Vagina (tissue), 2 donors: ENCODE measurements around the gene LRFN4. TPM values are rescaled to one million over a fixed set of nuclear protein-coding genes. Genes with fewer than 3 reads are reported as not detected.

Experiments
- DNase-seq, 2 donors: peaks; one replicate each; pipeline ENCODE4 v3.0.0-alpha.2; 2017; ENCODE audit errors: extremely low spot score in 2 of 2
- H3K27ac ChIP-seq: fragments of 200-600 bp; sonication (generic); one replicate; pipeline ENCODE4 v1.5.1; 2019
- H3K27me3 ChIP-seq: fragments of 200-600 bp; sonication (generic); one replicate; pipeline ENCODE4 v1.5.1; 2019
- H3K36me3 ChIP-seq, 2 donors: fragments of 200-600 bp; sonication (generic); one replicate each; pipeline ENCODE4 v1.5.1; 2017 to 2019
- H3K4me1 ChIP-seq: fragments of 200-600 bp; sonication (generic); one replicate; pipeline ENCODE4 v1.5.1; 2019
- H3K4me3 ChIP-seq, 2 donors: fragments of 200-600 bp; sonication (generic); 1 replicate in 1 of 2; 2 replicates in 1 of 2; pipeline ENCODE4 v1.5.1; 2016 to 2019
- H3K9me3 ChIP-seq: fragments of 200-600 bp; sonication (generic); one replicate; pipeline ENCODE4 v1.5.1; 2019
- POLR2A ChIP-seq, 2 donors: fragments of 450-650 bp; IDR thresholded peaks; one replicate each; pipeline ENCODE4 v1.6.1; 2017; ENCODE audit warnings: antibody characterized with exemption in 2 of 2, mild to moderate bottlenecking in 2 of 2, moderate library complexity in 2 of 2
- POLR2AphosphoS5 ChIP-seq, 2 donors: sonication (generic); formaldehyde crosslinking; IDR thresholded peaks; one replicate each; pipeline ENCODE4 v1.9.0; 2017; ENCODE audit warnings: antibody characterized with exemption in 2 of 2, mild to moderate bottlenecking in 2 of 2, low read depth in 1 of 2; ENCODE audit not compliant: insufficient read depth in 1 of 2
- intact Hi-C: fragments of 100-400 bp; cut with DNase I; formaldehyde crosslinking; loops from one replicate; pipeline ENCODE4 v1.15.1; 2023
- total RNA-seq: library from RNA; depleted of rRNA; stranded (reverse); fragments of >200 nt; gene quantifications from one replicate; pipeline ENCODE4 v1.2.3, GENCODE V29; 2016
- TF ChIP-seq, protein P1 (sequence below), 3 experiments: fragments of 450-650 bp in 2 of 3; fragments of 200-600 bp in 1 of 3; sonication (generic) in 1 of 3; IDR thresholded peaks; one replicate each; pipeline ENCODE4 v1.5.1; 2017 to 2019; ENCODE audit warnings: antibody characterized with exemption in 3 of 3, mild to moderate bottlenecking in 2 of 3, moderate library complexity in 2 of 3

Gene LRFN4
- total RNA-seq, 1 donor from 2014 or later = 8.1 TPM

DNA sequence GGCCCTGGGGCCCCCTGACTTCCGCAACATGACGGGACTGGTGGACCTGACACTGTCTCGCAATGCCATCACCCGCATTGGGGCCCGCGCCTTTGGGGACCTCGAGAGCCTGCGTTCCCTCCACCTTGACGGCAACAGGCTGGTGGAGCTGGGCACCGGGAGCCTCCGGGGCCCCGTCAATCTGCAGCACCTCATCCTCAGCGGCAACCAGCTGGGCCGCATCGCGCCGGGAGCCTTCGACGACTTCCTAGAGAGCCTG lies 992 bp downstream of the LRFN4 start:
- Histone ChIP-seq H3K27ac (no peak overlapping the region), H3K4me3 (peak overlapping the region in 1 of 2 donors; percentile 84)
- intact Hi-C loops = no loop called here

DNA sequence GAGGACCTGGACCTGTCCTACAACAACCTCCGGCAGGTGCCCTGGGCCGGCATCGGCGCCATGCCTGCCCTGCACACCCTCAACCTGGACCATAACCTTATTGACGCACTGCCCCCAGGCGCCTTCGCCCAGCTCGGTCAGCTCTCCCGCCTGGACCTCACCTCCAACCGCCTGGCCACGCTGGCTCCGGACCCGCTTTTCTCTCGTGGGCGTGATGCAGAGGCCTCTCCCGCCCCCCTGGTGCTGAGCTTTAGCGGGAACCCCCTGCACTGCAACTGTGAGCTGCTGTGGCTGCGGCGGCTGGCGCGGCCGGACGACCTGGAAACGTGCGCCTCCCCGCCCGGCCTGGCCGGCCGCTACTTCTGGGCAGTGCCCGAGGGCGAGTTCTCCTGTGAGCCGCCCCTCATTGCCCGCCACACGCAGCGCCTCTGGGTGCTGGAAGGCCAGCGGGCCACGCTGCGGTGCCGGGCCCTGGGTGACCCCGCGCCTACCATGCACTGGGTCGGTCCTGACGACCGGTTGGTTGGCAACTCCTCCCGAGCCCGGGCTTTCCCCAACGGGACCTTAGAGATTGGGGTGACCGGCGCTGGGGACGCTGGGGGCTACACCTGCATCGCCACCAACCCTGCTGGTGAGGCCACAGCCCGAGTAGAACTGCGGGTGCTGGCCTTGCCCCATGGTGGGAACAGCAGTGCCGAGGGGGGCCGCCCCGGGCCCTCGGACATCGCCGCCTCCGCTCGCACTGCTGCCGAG lies 1.5 kb downstream of the LRFN4 start:
- H3K36me3 ChIP-seq = no peaks in the 10 kb centered on the region
- H3K27me3 ChIP-seq = no peaks in the 10 kb centered on the region
- no peak for DNase-seq
- no peaks in the 10 kb centered on the region for H3K9me3 ChIP-seq
- H3K4me1 ChIP-seq = peaks cover 17% of the 10 kb centered on the region
- intact Hi-C loops = no loop called here
- no peak overlapping the region for H3K4me3 ChIP-seq
- TF ChIP-seq POLR2A (IDR thresholded peaks at IDR 0.05) (no peak), POLR2AphosphoS5 (IDR thresholded peaks at IDR 0.05; ENCODE audit: insufficient read depth in 1 of 2, low read depth in 1 of 2) (no peak)
- TF ChIP-seq, protein P1, sequence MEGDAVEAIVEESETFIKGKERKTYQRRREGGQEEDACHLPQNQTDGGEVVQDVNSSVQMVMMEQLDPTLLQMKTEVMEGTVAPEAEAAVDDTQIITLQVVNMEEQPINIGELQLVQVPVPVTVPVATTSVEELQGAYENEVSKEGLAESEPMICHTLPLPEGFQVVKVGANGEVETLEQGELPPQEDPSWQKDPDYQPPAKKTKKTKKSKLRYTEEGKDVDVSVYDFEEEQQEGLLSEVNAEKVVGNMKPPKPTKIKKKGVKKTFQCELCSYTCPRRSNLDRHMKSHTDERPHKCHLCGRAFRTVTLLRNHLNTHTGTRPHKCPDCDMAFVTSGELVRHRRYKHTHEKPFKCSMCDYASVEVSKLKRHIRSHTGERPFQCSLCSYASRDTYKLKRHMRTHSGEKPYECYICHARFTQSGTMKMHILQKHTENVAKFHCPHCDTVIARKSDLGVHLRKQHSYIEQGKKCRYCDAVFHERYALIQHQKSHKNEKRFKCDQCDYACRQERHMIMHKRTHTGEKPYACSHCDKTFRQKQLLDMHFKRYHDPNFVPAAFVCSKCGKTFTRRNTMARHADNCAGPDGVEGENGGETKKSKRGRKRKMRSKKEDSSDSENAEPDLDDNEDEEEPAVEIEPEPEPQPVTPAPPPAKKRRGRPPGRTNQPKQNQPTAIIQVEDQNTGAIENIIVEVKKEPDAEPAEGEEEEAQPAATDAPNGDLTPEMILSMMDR (IDR thresholded peaks at IDR 0.05) = no peak
- no peak overlapping the region for H3K27ac ChIP-seq

More for the DNA sequence above, 992 bp downstream of the LRFN4 start:
- TF ChIP-seq, protein P1 (IDR thresholded peaks at IDR 0.05) = no peak
- no peak for TF ChIP-seq POLR2A (IDR thresholded peaks at IDR 0.05)
- no peak for TF ChIP-seq POLR2AphosphoS5 (IDR thresholded peaks at IDR 0.05; ENCODE audit: insufficient read depth in 1 of 2, low read depth in 1 of 2)
- DNase-seq = no peak
- peaks cover 17% of the 10 kb centered on the region for H3K4me1 ChIP-seq
- no peaks in the 10 kb centered on the region for H3K27me3 ChIP-seq
- no peaks in the 10 kb centered on the region for H3K36me3 ChIP-seq
- no peaks in the 10 kb centered on the region for H3K9me3 ChIP-seq

DNA sequence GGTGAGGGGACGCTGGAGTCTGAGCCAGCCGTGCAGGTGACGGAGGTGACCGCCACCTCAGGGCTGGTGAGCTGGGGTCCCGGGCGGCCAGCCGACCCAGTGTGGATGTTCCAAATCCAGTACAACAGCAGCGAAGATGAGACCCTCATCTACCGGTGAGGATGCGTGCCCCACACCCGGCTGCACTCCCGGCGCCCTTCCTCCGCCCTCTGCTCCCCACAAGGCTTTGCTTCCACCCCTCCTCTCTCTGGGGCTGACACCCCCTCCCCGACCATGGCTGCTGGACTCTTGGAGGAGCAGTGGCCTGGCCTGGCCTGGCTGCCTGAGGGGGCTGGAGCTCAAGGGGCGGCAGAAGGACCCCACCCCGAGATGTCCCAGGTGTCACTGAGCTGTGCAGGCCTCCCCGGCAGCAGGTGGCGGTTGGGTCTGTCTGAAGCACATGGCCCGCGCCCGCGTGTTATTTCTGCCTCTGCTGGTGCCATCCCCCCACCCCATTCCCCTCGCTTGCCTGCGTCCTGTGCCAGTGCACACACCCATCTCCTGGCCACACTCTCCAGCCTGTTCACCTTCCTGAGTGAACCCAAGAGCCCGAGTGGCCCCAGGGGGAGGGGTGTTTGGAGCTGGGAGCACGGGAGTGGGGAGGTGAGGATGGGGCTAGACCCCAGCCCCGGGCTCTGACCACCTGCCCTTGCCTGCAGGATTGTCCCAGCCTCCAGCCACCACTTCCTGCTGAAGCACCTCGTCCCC lies 2.2 kb downstream of the LRFN4 start:
- Histone ChIP-seq H3K9me3 (no peaks in the 10 kb centered on the region), H3K4me1 (peaks cover 17% of the 10 kb centered on the region), H3K27me3 (no peaks in the 10 kb centered on the region), H3K27ac (no peak overlapping the region), H3K36me3 (no peaks in the 10 kb centered on the region), H3K4me3 (no peak overlapping the region)
- intact Hi-C loops = no loop called here
- no peak for DNase-seq
- TF ChIP-seq POLR2AphosphoS5 (IDR thresholded peaks at IDR 0.05; ENCODE audit: insufficient read depth in 1 of 2, low read depth in 1 of 2) (no peak), POLR2A (IDR thresholded peaks at IDR 0.05) (no peak)
- TF ChIP-seq, protein P1 (IDR thresholded peaks at IDR 0.05) = no peak

DNA sequence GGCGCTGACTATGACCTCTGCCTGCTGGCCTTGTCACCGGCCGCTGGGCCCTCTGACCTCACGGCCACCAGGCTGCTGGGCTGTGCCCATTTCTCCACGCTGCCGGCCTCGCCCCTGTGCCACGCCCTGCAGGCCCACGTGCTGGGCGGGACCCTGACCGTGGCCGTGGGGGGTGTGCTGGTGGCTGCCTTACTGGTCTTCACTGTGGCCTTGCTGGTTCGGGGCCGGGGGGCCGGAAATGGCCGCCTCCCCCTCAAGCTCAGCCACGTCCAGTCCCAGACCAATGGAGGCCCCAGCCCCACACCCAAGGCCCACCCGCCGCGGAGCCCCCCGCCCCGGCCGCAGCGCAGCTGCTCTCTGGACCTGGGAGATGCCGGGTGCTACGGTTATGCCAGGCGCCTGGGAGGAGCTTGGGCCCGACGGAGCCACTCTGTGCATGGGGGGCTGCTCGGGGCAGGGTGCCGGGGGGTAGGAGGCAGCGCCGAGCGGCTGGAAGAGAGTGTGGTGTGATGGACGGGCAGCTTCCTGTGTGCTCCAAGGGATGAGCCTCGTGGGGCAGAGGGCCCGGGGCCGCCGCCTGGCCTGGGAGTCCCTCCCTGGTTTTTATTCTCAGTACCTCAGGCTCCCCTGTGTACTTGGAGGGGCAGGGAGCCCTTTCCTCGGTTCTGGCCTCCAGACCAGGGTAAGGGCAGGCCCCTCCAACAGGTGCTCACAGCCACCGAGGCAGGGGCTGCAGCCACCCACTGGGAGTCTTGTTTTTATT lies 3.0 kb downstream of the LRFN4 start:
- DNase-seq = no peak
- H3K9me3 ChIP-seq = no peaks in the 10 kb centered on the region
- H3K27me3 ChIP-seq = no peaks in the 10 kb centered on the region
- no peak overlapping the region for H3K27ac ChIP-seq
- no peaks in the 10 kb centered on the region for H3K36me3 ChIP-seq
- H3K4me1 ChIP-seq = peaks cover 17% of the 10 kb centered on the region
- TF ChIP-seq, protein P1 (IDR thresholded peaks at IDR 0.05) = no peak
- no peak for TF ChIP-seq POLR2A (IDR thresholded peaks at IDR 0.05)
- no peak for TF ChIP-seq POLR2AphosphoS5 (IDR thresholded peaks at IDR 0.05; ENCODE audit: insufficient read depth in 1 of 2, low read depth in 1 of 2)
- intact Hi-C loops = no loop called here
- H3K4me3 ChIP-seq = no peak overlapping the region
